Measurements from ENCODE around the gene SLC16A6. TPM values are rescaled to one million over a fixed set of nuclear protein-coding genes. Genes with fewer than 3 reads are reported as not detected.

Gene SLC16A6
- total and polyA plus RNA-seq, 12 donors: 0.47 to 83.0 (median 2.5) TPM

- Histone ChIP-seq H3K9me3 (replicated peaks in 1 of 3) (no peaks in the 10 kb centered on the region), H3K27ac (no peak overlapping the region), H3K27me3 (no peaks in the 10 kb centered on the region), H3K4me3 (no peak overlapping the region), H3K36me3 (replicated peaks in 1 of 2) (no peaks in the 10 kb centered on the region), H3K4me1 (replicated peaks in 1 of 2) (peaks cover 4 to 8% of the 10 kb centered on the region in 2 donors)
- 82 to 90% (median 87%) methylated on average over 18 of the region's 18 CpGs for WGBS, 4 donors
- TF ChIP-seq POLR2A (IDR thresholded peaks at IDR 0.05) (no peak), CTCF (IDR thresholded peaks at IDR 0.05) (no peak)
- DNase-seq: no peak
- intact Hi-C loops (cut with DNase I): loop anchor here in 1 of 2 donors (10.0 kb wide), 1 partner anchor 88 kb away; no protein-coding TSS in a partner anchor
Measured at GRCh38 chr17:68296217-68297191, 5.6 kb upstream of the SLC16A6 start.

- 84 to 92% (median 91%) methylated on average over 7 of the region's 7 CpGs for WGBS, 4 donors
- H3K9me3 ChIP-seq (replicated peaks in 1 of 3): no peaks in the 10 kb centered on the region
- TF ChIP-seq POLR2A (IDR thresholded peaks at IDR 0.05) (no peak), CTCF (IDR thresholded peaks at IDR 0.05) (no peak)
- H3K27ac ChIP-seq: no peak overlapping the region
- DNase-seq: no peak
- intact Hi-C loops (cut with DNase I): loop anchor here in 1 of 2 donors (10.0 kb wide), 1 partner anchor 90 kb away; no protein-coding TSS in a partner anchor
- peaks cover 12% of the 10 kb centered on the region in 2 donors for H3K4me1 ChIP-seq (replicated peaks in 1 of 2)
- no peaks in the 10 kb centered on the region for H3K27me3 ChIP-seq
- no peak overlapping the region for H3K4me3 ChIP-seq
- no peaks in the 10 kb centered on the region for H3K36me3 ChIP-seq (replicated peaks in 1 of 2)
Measured at GRCh38 chr17:68295086-68295485, 4.2 kb upstream of the SLC16A6 start.

- TF ChIP-seq POLR2A (IDR thresholded peaks at IDR 0.05) (no peak), CTCF (IDR thresholded peaks at IDR 0.05) (no peak)
- DNase-seq: no peak
- H3K4me3 ChIP-seq: no peak overlapping the region
- H3K36me3 ChIP-seq (replicated peaks in 1 of 2): no peaks in the 10 kb centered on the region
- WGBS, 4 donors: 88 to 94% (median 92%) methylated on average over 4 of the region's 4 CpGs
- peaks cover 13 to 17% of the 10 kb centered on the region in 2 donors for H3K4me1 ChIP-seq (replicated peaks in 1 of 2)
- no peaks in the 10 kb centered on the region for H3K27me3 ChIP-seq
- intact Hi-C loops (cut with DNase I): loop anchor here in 1 of 2 donors (10.0 kb wide), 1 partner anchor 90 kb away; no protein-coding TSS in a partner anchor
- no peaks in the 10 kb centered on the region for H3K9me3 ChIP-seq (replicated peaks in 1 of 3)
- H3K27ac ChIP-seq: no peak overlapping the region
Measured at GRCh38 chr17:68294617-68295016, 3.7 kb upstream of the SLC16A6 start.

- intact Hi-C loops (cut with DNase I): loop anchor here in 1 of 2 donors (10.0 kb wide), 1 partner anchor 91 kb away; no protein-coding TSS in a partner anchor
- Histone ChIP-seq H3K27me3 (no peaks in the 10 kb centered on the region), H3K36me3 (replicated peaks in 1 of 2) (no peaks in the 10 kb centered on the region), H3K27ac (no peak overlapping the region), H3K4me3 (no peak overlapping the region), H3K9me3 (replicated peaks in 1 of 3) (no peaks in the 10 kb centered on the region), H3K4me1 (replicated peaks in 1 of 2) (peaks cover 13 to 21% of the 10 kb centered on the region in 2 donors)
- no peak for TF ChIP-seq CTCF (IDR thresholded peaks at IDR 0.05)
- TF ChIP-seq POLR2A (IDR thresholded peaks at IDR 0.05): no peak
- no peak for DNase-seq
- 73 to 86% (median 78%) methylated on average over 3 of the region's 3 CpGs for WGBS, 4 donors
Measured at GRCh38 chr17:68294196-68294555, 3.2 kb upstream of the SLC16A6 start.

All from adrenal gland (tissue), 12 donors.